C1 segment of cervical spinal cord (tissue), 14 donors: Measurements from ENCODE around the gene DNAJC17.

Experiments used
- DNase-seq, 14 donors: peaks; one replicate each; lab custom pipeline; 2025; lab: John Stamatoyannopoulos, UW

Gene DNAJC17

GRCh38 chr15:40743485-40743901 lies 63.8 kb downstream of the DNAJC17 start:
- DNase-seq, result no peak

- DNase-seq, result no peak
Observed at GRCh38 chr15:40739854-40740253, 67.4 kb downstream of the DNAJC17 start.

- DNase-seq, result no peak
Observed at GRCh38 chr15:40739047-40739446, 68.2 kb downstream of the DNAJC17 start.

- no peak for DNase-seq
Observed at GRCh38 chr15:40737048-40737447, 70.2 kb downstream of the DNAJC17 start.

GRCh38 chr15:40736575-40736974 lies 70.7 kb downstream of the DNAJC17 start:
- no peak for DNase-seq

- no peak for DNase-seq
Observed at GRCh38 chr15:40731034-40731433, 76.2 kb downstream of the DNAJC17 start.

- no peak for DNase-seq
Observed at GRCh38 chr15:40723919-40724318, 83.4 kb downstream of the DNAJC17 start.

GRCh38 chr15:40722934-40723333 lies 84.3 kb downstream of the DNAJC17 start:
- no peak for DNase-seq

GRCh38 chr15:40722354-40722753 lies 84.9 kb downstream of the DNAJC17 start:
- DNase-seq, result no peak

- no peak for DNase-seq
Observed at GRCh38 chr15:40721701-40722100, 85.6 kb downstream of the DNAJC17 start.

GRCh38 chr15:40716165-40716564 lies 91.1 kb downstream of the DNAJC17 start:
- no peak for DNase-seq
